Measurements from ENCODE around the gene RNF144B.

GRCh38 chr6:18388271-18388670 lies 1.1 kb downstream of the RNF144B start:
- no peak for TF ChIP-seq MEF2A (IDR thresholded peaks at IDR 0.05; ENCODE audit: control insufficient read depth, low read depth, low read length)
- TF ChIP-seq HDGF (IDR thresholded peaks at IDR 0.05), result no peak
- TF ChIP-seq CTCF (IDR thresholded peaks at IDR 0.05 in 2 of 3, conservative IDR thresholded peaks at IDR 0.05 in 1 of 3; ENCODE audit: insufficient read depth in 2 of 3, low read depth in 1 of 3, low read length in 3 of 3), result no peak

Measured in K562 (cell line).